Upper lobe of left lung (tissue), 6 donors: ENCODE measurements around the gene TRIP10. TPM values are rescaled to one million over a fixed set of nuclear protein-coding genes. Genes with fewer than 3 reads are reported as not detected.

Experiments
- ATAC-seq, 2 donors: fragments of 200-7000 bp; cut with Tn5 transposase; one replicate each; pipeline ENCODE4 v1.9.1; 2022; ENCODE audit warnings: mild to moderate bottlenecking in 2 of 2, moderate library complexity in 2 of 2; ENCODE audit not compliant: low FRiP score in 2 of 2
- DNase-seq, 2 donors: peaks; one replicate each; pipeline ENCODE4 v3.0.0-alpha.2; 2019 to 2020
- H3K27ac ChIP-seq, 4 donors: fragments of 200-600 bp; sonication (generic); one replicate each; pipeline ENCODE4 v1.5.1; 2016 to 2019
- H3K27me3 ChIP-seq, 4 donors: fragments of 200-600 bp; sonication (generic); one replicate each; pipeline ENCODE4 v1.5.1; 2017 to 2019
- H3K36me3 ChIP-seq, 4 donors: fragments of 200-600 bp; sonication (generic); one replicate each; pipeline ENCODE4 v1.5.1; 2016 to 2019
- H3K4me1 ChIP-seq, 4 donors: fragments of 200-600 bp; sonication (generic); one replicate each; pipeline ENCODE4 v1.5.1; 2018 to 2019
- H3K4me3 ChIP-seq, 4 donors: fragments of 200-600 bp; sonication (generic); one replicate each; pipeline ENCODE4 v1.5.1; 2017 to 2019; ENCODE audit warnings: mild to moderate bottlenecking in 2 of 4, moderate library complexity in 1 of 4
- H3K9me3 ChIP-seq, 4 donors: fragments of 200-600 bp; sonication (generic); one replicate each; pipeline ENCODE4 v1.5.1; 2018 to 2019
- EP300 ChIP-seq, 4 donors: sonication (generic); formaldehyde crosslinking; IDR thresholded peaks; one replicate each; pipeline ENCODE4 v1.5.1; 2017; ENCODE audit warnings: antibody characterized with exemption in 4 of 4, control low read depth in 2 of 4
- POLR2A ChIP-seq, 4 donors: fragments of 450-650 bp; IDR thresholded peaks; one replicate each; pipeline ENCODE4 v1.5.1; 2016 to 2017; ENCODE audit warnings: antibody characterized with exemption in 4 of 4, mild to moderate bottlenecking in 2 of 4
- POLR2AphosphoS5 ChIP-seq, 2 donors: sonication (generic); formaldehyde crosslinking; IDR thresholded peaks; one replicate each; pipeline ENCODE4 v1.5.1; 2017; ENCODE audit warnings: antibody characterized with exemption in 2 of 2
- WGBS, 2 donors: methylation state at CpG; one replicate each; pipeline ENCODE4 v1.1.5; 2017 to 2018; 5-methylcytosine and 5-hydroxymethylcytosine counted together
- total RNA-seq, 6 donors: library from RNA; depleted of rRNA in 4 of 6; stranded (reverse); fragments of >200 nt in 4 of 6; gene quantifications; one replicate each; pipeline versions ENCODE4 v1.1.0 to v1.2.1, GENCODE V29; 2016 to 2021
- TF ChIP-seq, protein P1 (sequence below), 6 experiments: fragments of 450-650 bp in 4 of 6; fragments of 200-600 bp in 2 of 6; sonication (generic) in 2 of 6; IDR thresholded peaks; one replicate each; pipeline ENCODE4 v1.5.1; 2016 to 2019; ENCODE audit warnings: antibody characterized with exemption in 6 of 6
- donor health status: DM: no; HTN: no; CAD: no; lungs with moderate emphysema.
- donor health status: DM: no; HTN: yes; CAD: no; lungs with severe emphysema.

The TRIP10 gene
- total RNA-seq, 6 donors from 2014 or later: 59.6 to 423 (median 74.3) TPM

DNA sequence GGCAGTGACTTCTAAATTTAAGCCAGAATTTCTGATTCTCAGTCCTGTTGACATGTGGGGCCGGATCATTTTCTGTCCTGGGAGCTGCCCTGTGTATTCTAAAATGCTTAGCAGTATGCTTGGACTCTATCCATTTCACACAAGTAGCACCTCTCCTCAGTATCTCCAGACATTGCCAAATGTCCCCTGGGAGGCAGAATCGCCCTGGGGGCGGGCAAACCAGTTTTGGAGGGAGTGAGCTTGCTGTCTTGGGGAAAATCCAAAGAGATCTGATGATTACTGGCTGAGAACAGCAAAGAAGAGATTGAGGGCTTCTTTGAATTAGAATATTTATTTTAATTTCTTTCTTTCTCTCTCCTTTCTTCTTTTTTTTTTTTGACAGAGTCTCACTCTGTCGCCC lies 49.4 kb downstream of the TRIP10 start:
- ATAC-seq (no peak), DNase-seq (no peak)
- no peaks in the 10 kb centered on the region for H3K27me3 ChIP-seq
- H3K4me3 ChIP-seq: no peak overlapping the region
- TF ChIP-seq EP300 (IDR thresholded peaks at IDR 0.05) (no peak), POLR2A (IDR thresholded peaks at IDR 0.05) (no peak), POLR2AphosphoS5 (IDR thresholded peaks at IDR 0.05) (no peak)
- TF ChIP-seq, protein P1, sequence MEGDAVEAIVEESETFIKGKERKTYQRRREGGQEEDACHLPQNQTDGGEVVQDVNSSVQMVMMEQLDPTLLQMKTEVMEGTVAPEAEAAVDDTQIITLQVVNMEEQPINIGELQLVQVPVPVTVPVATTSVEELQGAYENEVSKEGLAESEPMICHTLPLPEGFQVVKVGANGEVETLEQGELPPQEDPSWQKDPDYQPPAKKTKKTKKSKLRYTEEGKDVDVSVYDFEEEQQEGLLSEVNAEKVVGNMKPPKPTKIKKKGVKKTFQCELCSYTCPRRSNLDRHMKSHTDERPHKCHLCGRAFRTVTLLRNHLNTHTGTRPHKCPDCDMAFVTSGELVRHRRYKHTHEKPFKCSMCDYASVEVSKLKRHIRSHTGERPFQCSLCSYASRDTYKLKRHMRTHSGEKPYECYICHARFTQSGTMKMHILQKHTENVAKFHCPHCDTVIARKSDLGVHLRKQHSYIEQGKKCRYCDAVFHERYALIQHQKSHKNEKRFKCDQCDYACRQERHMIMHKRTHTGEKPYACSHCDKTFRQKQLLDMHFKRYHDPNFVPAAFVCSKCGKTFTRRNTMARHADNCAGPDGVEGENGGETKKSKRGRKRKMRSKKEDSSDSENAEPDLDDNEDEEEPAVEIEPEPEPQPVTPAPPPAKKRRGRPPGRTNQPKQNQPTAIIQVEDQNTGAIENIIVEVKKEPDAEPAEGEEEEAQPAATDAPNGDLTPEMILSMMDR (IDR thresholded peaks at IDR 0.05): no peak
- H3K36me3 ChIP-seq: no peaks in the 10 kb centered on the region
- no peaks in the 10 kb centered on the region for H3K4me1 ChIP-seq
- H3K9me3 ChIP-seq: no peaks in the 10 kb centered on the region
- no peak overlapping the region for H3K27ac ChIP-seq
- 53 to 62% methylated on average over 4 of the region's 4 CpGs for WGBS, 2 donors

DNA sequence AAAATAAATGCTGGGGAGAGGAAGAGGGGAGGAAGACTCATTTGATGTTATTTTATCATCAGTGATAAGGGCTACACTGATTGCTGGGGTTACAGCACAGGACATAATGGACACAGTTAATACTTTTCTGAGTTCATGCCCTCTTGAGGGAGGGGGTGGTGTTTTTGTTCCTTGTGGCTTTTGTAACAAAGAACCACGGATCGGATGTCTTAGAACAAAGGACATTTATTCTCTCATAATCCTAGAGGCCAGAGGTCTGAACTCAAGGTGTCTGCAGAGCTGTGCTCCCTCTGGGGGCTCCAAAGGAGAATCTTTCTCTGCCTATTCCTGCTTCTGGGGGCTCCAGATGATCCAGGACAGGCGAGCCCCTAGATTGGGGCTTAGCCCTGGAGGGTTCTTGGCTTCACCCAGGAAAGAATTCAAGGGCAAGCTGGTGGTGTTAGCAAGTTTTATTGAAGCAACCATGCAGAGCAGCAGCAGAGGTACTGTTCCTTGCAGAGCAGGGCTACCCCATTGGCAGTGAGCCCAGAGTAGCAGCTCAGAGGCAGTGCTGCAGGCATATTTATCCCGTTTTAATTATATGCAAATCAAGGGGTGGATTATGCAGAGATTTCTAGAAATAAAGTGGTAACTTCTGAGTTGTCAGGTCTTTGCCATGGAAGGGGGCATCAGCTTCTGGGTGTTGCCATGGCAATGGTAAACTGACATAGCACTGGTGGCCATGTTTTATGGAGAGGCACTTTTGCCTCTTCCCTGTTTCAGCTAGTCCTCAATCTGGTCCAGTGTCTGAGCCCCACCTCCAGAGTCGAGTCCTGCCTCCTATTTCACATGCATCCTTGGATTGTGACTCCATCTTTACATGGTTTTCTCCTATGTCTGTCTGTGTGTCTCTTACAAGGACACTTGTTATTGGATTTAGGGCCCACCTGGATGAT lies 51.0 kb downstream of the TRIP10 start:
- Histone ChIP-seq H3K36me3 (no peaks in the 10 kb centered on the region), H3K4me1 (no peaks in the 10 kb centered on the region), H3K27ac (no peak overlapping the region), H3K27me3 (no peaks in the 10 kb centered on the region), H3K4me3 (no peak overlapping the region), H3K9me3 (peaks cover 0 to 9% (median 3%) of the 10 kb centered on the region in 4 donors)
- no peak for DNase-seq
- ATAC-seq: no peak
- 59 to 66% methylated on average over 4 to 5 of the region's 5 CpGs for WGBS, 2 donors
- TF ChIP-seq POLR2A (IDR thresholded peaks at IDR 0.05): no peak

DNA sequence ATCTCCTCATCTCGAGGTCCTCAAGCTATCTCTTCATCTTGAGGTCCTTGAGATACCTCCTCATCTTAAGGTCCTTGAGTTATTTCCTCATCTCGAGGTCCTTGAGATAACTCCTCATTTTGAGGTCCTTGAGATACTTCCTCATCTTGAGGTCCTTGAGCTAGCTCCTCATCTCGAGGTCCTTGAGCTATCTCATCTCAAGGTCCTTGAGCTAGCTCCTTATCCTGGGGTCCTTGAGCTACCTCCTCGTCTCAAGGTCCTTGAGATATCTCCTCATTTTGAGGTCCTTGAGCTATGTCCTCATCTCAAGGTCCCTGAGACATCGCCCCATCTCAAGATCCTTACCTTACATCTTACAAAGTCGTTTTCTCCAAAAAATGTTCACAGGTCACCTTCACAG lies 51.8 kb downstream of the TRIP10 start:
- ATAC-seq (no peak), DNase-seq (no peak)
- 67 to 69% methylated on average over 6 of the region's 6 CpGs for WGBS, 2 donors
- H3K27ac ChIP-seq: no peak overlapping the region
- no peaks in the 10 kb centered on the region for H3K4me1 ChIP-seq
- no peaks in the 10 kb centered on the region for H3K36me3 ChIP-seq
- TF ChIP-seq, protein P1 (IDR thresholded peaks at IDR 0.05): no peak
- TF ChIP-seq EP300 (IDR thresholded peaks at IDR 0.05) (no peak), POLR2A (IDR thresholded peaks at IDR 0.05) (no peak), POLR2AphosphoS5 (IDR thresholded peaks at IDR 0.05) (no peak)
- peaks cover 0 to 9% (median 3%) of the 10 kb centered on the region in 4 donors for H3K9me3 ChIP-seq
- no peak overlapping the region for H3K4me3 ChIP-seq
- no peaks in the 10 kb centered on the region for H3K27me3 ChIP-seq

DNA sequence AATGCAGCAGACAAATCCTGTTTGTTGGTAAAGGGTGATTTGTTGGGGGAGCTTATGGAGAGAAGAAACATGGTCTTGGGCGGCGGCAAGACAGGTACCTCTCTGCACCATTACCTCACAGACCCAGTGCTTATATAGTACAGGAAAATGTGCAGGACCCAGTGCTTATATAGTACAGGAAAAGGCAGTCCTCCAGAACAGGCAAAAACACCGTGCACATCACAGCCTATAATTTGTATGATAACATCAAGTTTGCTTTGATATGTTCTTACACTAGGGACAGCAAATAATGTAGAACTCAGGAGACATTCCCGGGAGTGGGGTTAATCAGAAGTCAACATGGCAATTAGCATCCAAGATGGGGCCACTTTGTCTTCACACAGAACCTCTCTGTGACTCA lies 53.9 kb downstream of the TRIP10 start:
- no peak for ATAC-seq
- no peak for DNase-seq
- peaks cover 0 to 9% (median 3%) of the 10 kb centered on the region in 4 donors for H3K9me3 ChIP-seq
- H3K27ac ChIP-seq: no peak overlapping the region
- no peaks in the 10 kb centered on the region for H3K27me3 ChIP-seq
- TF ChIP-seq POLR2A (IDR thresholded peaks at IDR 0.05): no peak
- TF ChIP-seq, protein P1 (IDR thresholded peaks at IDR 0.05): no peak
- no peak for TF ChIP-seq EP300 (IDR thresholded peaks at IDR 0.05)
- no peak for TF ChIP-seq POLR2AphosphoS5 (IDR thresholded peaks at IDR 0.05)
- H3K36me3 ChIP-seq: no peaks in the 10 kb centered on the region
- H3K4me1 ChIP-seq: no peaks in the 10 kb centered on the region
- WGBS, 2 donors: 75 to 81% methylated on average over 4 of the region's 4 CpGs
- no peak overlapping the region for H3K4me3 ChIP-seq

DNA sequence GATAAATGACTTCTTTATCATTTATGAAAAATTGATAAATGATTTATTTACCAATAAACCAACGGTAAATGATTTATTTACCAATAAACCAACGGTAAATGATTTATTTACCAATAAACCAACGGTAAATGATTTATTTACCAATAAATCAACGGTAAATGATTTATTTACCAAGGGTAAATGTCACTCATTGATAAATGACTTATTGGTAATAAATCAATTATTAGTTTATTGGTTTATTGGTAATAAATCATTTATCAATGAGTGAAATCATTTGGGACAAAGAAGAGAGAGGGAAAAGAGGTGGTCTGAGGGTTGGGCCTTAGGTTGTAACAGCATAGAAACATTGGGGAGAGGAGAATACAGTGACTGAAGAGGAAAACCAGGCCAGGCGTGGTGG lies 54.5 kb downstream of the TRIP10 start:
- no peak for ATAC-seq
- DNase-seq: no peak
- H3K4me1 ChIP-seq: no peaks in the 10 kb centered on the region
- 91 to 95% methylated on average over 5 of the region's 5 CpGs for WGBS, 2 donors
- peaks cover 0 to 9% (median 3%) of the 10 kb centered on the region in 4 donors for H3K9me3 ChIP-seq
- TF ChIP-seq POLR2AphosphoS5 (IDR thresholded peaks at IDR 0.05) (no peak), POLR2A (IDR thresholded peaks at IDR 0.05) (no peak), EP300 (IDR thresholded peaks at IDR 0.05) (no peak)
- TF ChIP-seq, protein P1 (IDR thresholded peaks at IDR 0.05): no peak
- H3K4me3 ChIP-seq: no peak overlapping the region
- no peaks in the 10 kb centered on the region for H3K36me3 ChIP-seq
- no peaks in the 10 kb centered on the region for H3K27me3 ChIP-seq
- no peak overlapping the region for H3K27ac ChIP-seq
